ENCODE data around the gene PXMP2. TPM values are rescaled to one million over a fixed set of nuclear protein-coding genes. Genes with fewer than 3 reads are reported as not detected.

PXMP2 gene
- total RNA-seq, 6 experiments from 2014 or later = 91.5 to 216 (median 162) TPM

GRCh38 chr12:132731574-132731973 is 44.2 kb downstream of the PXMP2 start:
- WGBS (ENCODE audit: insufficient coverage, low coverage, low lambda C conversion rate, missing lambda C conversion rate) = 90% methylated on average over 17 of the region's 17 CpGs
- H3K4me1 ChIP-seq = no peaks in the 10 kb centered on the region
- no peak for TF ChIP-seq CTCF (IDR thresholded peaks at IDR 0.05)
- no peak for TF ChIP-seq POLR2A (IDR thresholded peaks at IDR 0.05)
- intact Hi-C loops (cut with DNase I) = no loop called here
- H3K27ac ChIP-seq = no peak overlapping the region
- H3K4me3 ChIP-seq = no peak overlapping the region
- no peaks in the 10 kb centered on the region for H3K9me3 ChIP-seq
- DNase-seq (no peak), ATAC-seq (no peak)
- H3K36me3 ChIP-seq = peaks cover 0 to 50% (median 30%) of the 10 kb centered on the region in 4 donors
- no peaks in the 10 kb centered on the region for H3K27me3 ChIP-seq

- no peak for DNase-seq
- Histone ChIP-seq H3K27me3 (no peaks in the 10 kb centered on the region), H3K27ac (no peak overlapping the region), H3K4me3 (no peak overlapping the region), H3K9me3 (no peaks in the 10 kb centered on the region), H3K4me1 (no peaks in the 10 kb centered on the region), H3K36me3 (peaks cover 0 to 48% (median 28%) of the 10 kb centered on the region in 4 donors)
- 87% methylated on average over 3 of the region's 10 CpGs for WGBS (ENCODE audit: insufficient coverage, low coverage, low lambda C conversion rate, missing lambda C conversion rate)
- peak in 1 of 4 donors; percentile 25 for ATAC-seq
- intact Hi-C loops (cut with DNase I) = no loop called here
- TF ChIP-seq POLR2A (IDR thresholded peaks at IDR 0.05) = no peak
- no peak for TF ChIP-seq CTCF (IDR thresholded peaks at IDR 0.05)
Measured at GRCh38 chr12:132734206-132734605, 46.8 kb downstream of the PXMP2 start.

- Histone ChIP-seq H3K27me3 (no peaks in the 10 kb centered on the region), H3K4me1 (no peaks in the 10 kb centered on the region), H3K4me3 (no peak overlapping the region), H3K36me3 (peaks cover 0 to 61% (median 37%) of the 10 kb centered on the region in 4 donors), H3K27ac (no peak overlapping the region), H3K9me3 (no peaks in the 10 kb centered on the region)
- no peak for TF ChIP-seq POLR2A (IDR thresholded peaks at IDR 0.05)
- no peak for TF ChIP-seq CTCF (IDR thresholded peaks at IDR 0.05)
- 92% methylated on average over 10 of the region's 20 CpGs for WGBS (ENCODE audit: insufficient coverage, low coverage, low lambda C conversion rate, missing lambda C conversion rate)
- DNase-seq = no peak
- intact Hi-C loops (cut with DNase I) = no loop called here
- no peak for ATAC-seq
Measured at GRCh38 chr12:132735496-132735895, 48.1 kb downstream of the PXMP2 start.

- no peaks in the 10 kb centered on the region for H3K9me3 ChIP-seq
- intact Hi-C loops (cut with DNase I) = no loop called here
- peaks cover 0 to 70% (median 43%) of the 10 kb centered on the region in 4 donors for H3K36me3 ChIP-seq
- TF ChIP-seq POLR2A (IDR thresholded peaks at IDR 0.05) (no peak), CTCF (IDR thresholded peaks at IDR 0.05) (no peak)
- H3K27me3 ChIP-seq = no peaks in the 10 kb centered on the region
- DNase-seq = no peak
- H3K27ac ChIP-seq = no peak overlapping the region
- 97% methylated on average over 6 of the region's 12 CpGs for WGBS (ENCODE audit: insufficient coverage, low coverage, low lambda C conversion rate, missing lambda C conversion rate)
- H3K4me3 ChIP-seq = no peak overlapping the region
- peak in 1 of 4 donors; percentile 12 for ATAC-seq
- H3K4me1 ChIP-seq = no peaks in the 10 kb centered on the region
Measured at GRCh38 chr12:132736378-132736777, 49.0 kb downstream of the PXMP2 start.

- no peaks in the 10 kb centered on the region for H3K9me3 ChIP-seq
- WGBS (ENCODE audit: insufficient coverage, low coverage, low lambda C conversion rate, missing lambda C conversion rate) = 94% methylated on average over 8 of the region's 15 CpGs
- peaks cover 0 to 71% (median 44%) of the 10 kb centered on the region in 4 donors for H3K36me3 ChIP-seq
- no peak overlapping the region for H3K27ac ChIP-seq
- TF ChIP-seq CTCF (IDR thresholded peaks at IDR 0.05) (no peak), POLR2A (IDR thresholded peaks at IDR 0.05) (no peak)
- DNase-seq = no peak
- H3K4me3 ChIP-seq = no peak overlapping the region
- no peaks in the 10 kb centered on the region for H3K27me3 ChIP-seq
- intact Hi-C loops (cut with DNase I) = no loop called here
- H3K4me1 ChIP-seq = no peaks in the 10 kb centered on the region
- ATAC-seq = peak in 1 of 4 donors; percentile 16
Measured at GRCh38 chr12:132736913-132737312, 49.5 kb downstream of the PXMP2 start.

Measured in right lobe of liver (tissue), 6 donors.